ENCODE measurements around the gene MAP2K7.
"Not testable (repeated sequence)": the region's sequence is repeated elsewhere in the genome, so short reads cannot be mapped to it uniquely, and the experiment has no call there.

Gene MAP2K7

GRCh38 chr19:7920519-7921301 is 17.0 kb downstream of the MAP2K7 start:
- DNase-seq: peak; percentile 94

- DNase-seq: no peak
These were observed 17.8 kb downstream of the MAP2K7 start for GRCh38 chr19:7921302-7921966.

GRCh38 chr19:7921967-7922835 is 18.5 kb downstream of the MAP2K7 start:
- DNase-seq: no peak

GRCh38 chr19:7922836-7923195 is 19.1 kb downstream of the MAP2K7 start:
- DNase-seq: no peak

- DNase-seq: no peak
These were observed 19.9 kb downstream of the MAP2K7 start for GRCh38 chr19:7923295-7924191.

GRCh38 chr19:7924241-7924640 is 20.6 kb downstream of the MAP2K7 start:
- DNase-seq: no peak

- no peak for DNase-seq
These were observed 21.0 kb downstream of the MAP2K7 start for GRCh38 chr19:7924651-7925170.

- peak; percentile 74 for DNase-seq
These were observed 21.6 kb downstream of the MAP2K7 start for GRCh38 chr19:7925171-7925851.

GRCh38 chr19:7926021-7926726 is 22.5 kb downstream of the MAP2K7 start, which contains the start of gene CTXN1:
Gene CTXN1 (minus strand): TSS chr19:7926135. CDS start chr19:7925538, 597 bp downstream.
- DNase-seq: peak; percentile 61

GRCh38 chr19:7926727-7927604 is 23.3 kb downstream of the MAP2K7 start:
- no peak for DNase-seq

GRCh38 chr19:7927605-7928333 is 24.1 kb downstream of the MAP2K7 start:
- no peak for DNase-seq

- DNase-seq: no peak
These were observed 24.6 kb downstream of the MAP2K7 start for GRCh38 chr19:7928334-7928706.

GRCh38 chr19:7928741-7929701 is 25.3 kb downstream of the MAP2K7 start:
- DNase-seq: peak; percentile 82

GRCh38 chr19:7930030-7930429 is 26.4 kb downstream of the MAP2K7 start:
- DNase-seq: not testable (repeated sequence)

- DNase-seq: no peak
These were observed 27.1 kb downstream of the MAP2K7 start for GRCh38 chr19:7930765-7931164.

GRCh38 chr19:7931221-7932061 is 27.8 kb downstream of the MAP2K7 start:
- DNase-seq: no peak
